Measurements from ENCODE around the gene TSPEAR. TPM values are rescaled to one million over a fixed set of nuclear protein-coding genes. Genes with fewer than 3 reads are reported as not detected.

TSPEAR gene
- total and polyA plus RNA-seq, 9 of the 15 experiments (the other 6 are each of a cell fraction or from before 2014, with no cell fraction given), result not detected

DNA sequence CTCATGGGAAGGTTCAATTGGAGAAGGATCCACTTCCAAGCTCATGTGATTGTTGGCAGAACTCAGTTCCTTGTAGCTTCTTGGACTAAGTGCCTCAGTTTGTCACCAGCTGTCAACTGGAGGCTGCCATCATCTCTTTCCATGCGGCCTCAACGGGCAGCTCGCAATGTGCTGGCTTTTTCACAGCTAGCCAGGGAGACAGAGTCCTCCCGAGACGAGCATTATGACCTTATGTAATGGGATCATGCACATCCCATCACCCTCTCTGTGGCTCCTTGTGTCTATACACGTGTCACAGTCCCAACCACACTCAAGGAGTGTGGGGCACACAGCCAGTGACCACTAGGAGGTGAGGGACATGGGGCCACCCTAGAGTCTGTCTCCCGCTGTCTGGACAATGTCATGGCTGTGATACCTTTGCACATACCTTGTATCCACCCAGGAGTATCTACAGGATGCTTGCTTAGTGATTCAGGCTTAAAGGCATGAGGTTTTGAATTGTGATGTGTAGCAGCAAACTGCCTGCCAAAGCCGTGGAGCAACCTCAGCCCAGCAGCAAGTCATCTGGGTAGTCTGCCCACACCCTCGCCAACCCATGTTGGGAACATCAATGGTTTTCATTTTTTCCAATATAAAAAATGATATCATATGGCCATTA is 115.2 kb downstream of the TSPEAR start (continued):
- TF ChIP-seq, protein P1, sequence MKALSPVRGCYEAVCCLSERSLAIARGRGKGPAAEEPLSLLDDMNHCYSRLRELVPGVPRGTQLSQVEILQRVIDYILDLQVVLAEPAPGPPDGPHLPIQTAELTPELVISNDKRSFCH (CRISPR knock-in tag; IDR thresholded peaks at IDR 0.05), result no peak
- TF ChIP-seq, protein P1 (tag; IDR thresholded peaks at IDR 0.05), result peak; percentile 42; the same call in 1 of the 2 replicates
- TF ChIP-seq MAFK (IDR thresholded peaks at IDR 0.05; ENCODE audit: low read length), result peak; percentile 3; the same call in 1 of the 2 replicates
- 0 out of 2 replicates have a peak, but pooled peaks have one; percentile 11 for TF ChIP-seq CTBP1 (IDR thresholded peaks at IDR 0.05; ENCODE audit: borderline replicate concordance)
- TF ChIP-seq PTRF (tag; IDR thresholded peaks at IDR 0.05), result 0 out of 2 replicates have a peak, but pooled peaks have one; percentile 8
- TF ChIP-seq DDX20 (tag; IDR thresholded peaks at IDR 0.05; ENCODE audit: low read depth), result no peak
- TF ChIP-seq L3MBTL2 (IDR thresholded peaks at IDR 0.05), result peak; percentile 21; the same call in 1 of the 2 replicates
- TF ChIP-seq RBM22 (IDR thresholded peaks at IDR 0.05; ENCODE audit: low read depth, low read length, poor library complexity, severe bottlenecking), result no peak
- TF ChIP-seq, protein P2, sequence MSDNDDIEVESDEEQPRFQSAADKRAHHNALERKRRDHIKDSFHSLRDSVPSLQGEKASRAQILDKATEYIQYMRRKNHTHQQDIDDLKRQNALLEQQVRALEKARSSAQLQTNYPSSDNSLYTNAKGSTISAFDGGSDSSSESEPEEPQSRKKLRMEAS (CRISPR knock-in tag; IDR thresholded peaks at IDR 0.05), result peak; percentile 28; the same call in 1 of the 2 replicates

DNA sequence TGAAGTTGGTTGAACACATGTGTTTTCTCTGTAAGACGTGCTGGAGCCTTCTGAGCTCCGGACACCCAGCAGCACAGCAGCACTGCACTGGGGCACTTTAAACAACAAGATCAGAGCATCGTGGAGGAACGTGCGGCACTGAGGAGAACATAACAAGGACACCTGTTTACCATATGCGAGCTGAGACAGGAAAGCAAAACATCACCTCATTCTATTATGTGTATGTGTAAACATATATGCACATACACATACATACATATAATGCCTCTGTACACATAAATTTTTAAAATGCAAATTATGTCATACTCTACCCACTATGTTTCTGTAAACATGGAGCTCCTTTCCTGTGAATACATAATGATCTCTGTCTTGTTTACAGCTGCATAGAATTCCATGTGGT is 115.8 kb downstream of the TSPEAR start:
- intact Hi-C loops (cut with micrococcal nuclease), result no loop called here
- H4K20me1 ChIP-seq (replicated peaks; ENCODE audit: control insufficient read depth, insufficient read depth, low read length), result no peaks in the 10 kb centered on the region
- DNase-seq (ENCODE audit: extremely low read depth in 1 of 4, low spot score in 3 of 4) (no peak), ATAC-seq (no peak), FAIRE-seq (no peak)
- no peaks in the 10 kb centered on the region for H3K36me3 ChIP-seq (ENCODE audit: control insufficient read depth, insufficient read depth, low read length)
- ChIA-PET CTCF (ENCODE audit: low intra/inter-chr PET ratio) (no interaction called here), POLR2A (interaction anchor here (0.7 kb wide), 1 partner anchor 139 kb away, joined by 3 read pairs; no protein-coding TSS in a partner anchor)
- H3K27me3 ChIP-seq (ENCODE audit: control insufficient read depth in 2 of 2, insufficient read depth in 2 of 2, low read length in 2 of 2), result peaks cover 5 to 23% of the 10 kb centered on the region in 2 experiments; a peak in 4 of 5 replicates
- WGBS (ENCODE audit: insufficient coverage, low coverage, missing lambda C conversion rate), result 12% methylated on average over 6 of the region's 6 CpGs
- peak overlapping the region; percentile 55 for H2AFZ ChIP-seq (ENCODE audit: low read depth, low read length)
- no peak overlapping the region for H3K4me3 ChIP-seq
- no TSS peak for BruUV-seq (replicated peaks)
- no peak overlapping the region for H3K27ac ChIP-seq (ENCODE audit: extremely low read depth, low read depth, low read length)
- H3K9me1 ChIP-seq (ENCODE audit: control insufficient read depth, insufficient read depth, low read length), result no peaks in the 10 kb centered on the region
- no peak overlapping the region for H3K9ac ChIP-seq (ENCODE audit: insufficient read depth in 1 of 2, low read depth in 2 of 2, low read length in 2 of 2)
- peaks cover 24 to 27% of the 10 kb centered on the region in 2 experiments for H3K4me1 ChIP-seq (replicated peaks in 1 of 2; ENCODE audit: control insufficient read depth in 2 of 2, insufficient read depth in 2 of 2, low read length in 2 of 2)
- H3K4me2 ChIP-seq (ENCODE audit: insufficient read depth, low read length), result no peak overlapping the region
- H3K9me3 ChIP-seq (replicated peaks; ENCODE audit: control insufficient read depth, insufficient read depth, low read depth, low read length), result no peaks in the 10 kb centered on the region; the same call in 1 of the 2 replicates
- in situ Hi-C loops (cut with MboI), result no loop called here
- H3K79me2 ChIP-seq (ENCODE audit: control insufficient read depth, insufficient read depth, low read length), result no peaks in the 10 kb centered on the region
- TF ChIP-seq RBFOX2 (IDR thresholded peaks at IDR 0.05; ENCODE audit: low read depth, low read length) (no peak), CREBBP (IDR thresholded peaks at IDR 0.05; ENCODE audit: low read depth, low read length) (no peak), ZNF561 (CRISPR knock-in tag; conservative IDR thresholded peaks at IDR 0.05) (no peak), SNIP1 (IDR thresholded peaks at IDR 0.05; ENCODE audit: low read depth) (no peak)
- TF ChIP-seq, protein P3, sequence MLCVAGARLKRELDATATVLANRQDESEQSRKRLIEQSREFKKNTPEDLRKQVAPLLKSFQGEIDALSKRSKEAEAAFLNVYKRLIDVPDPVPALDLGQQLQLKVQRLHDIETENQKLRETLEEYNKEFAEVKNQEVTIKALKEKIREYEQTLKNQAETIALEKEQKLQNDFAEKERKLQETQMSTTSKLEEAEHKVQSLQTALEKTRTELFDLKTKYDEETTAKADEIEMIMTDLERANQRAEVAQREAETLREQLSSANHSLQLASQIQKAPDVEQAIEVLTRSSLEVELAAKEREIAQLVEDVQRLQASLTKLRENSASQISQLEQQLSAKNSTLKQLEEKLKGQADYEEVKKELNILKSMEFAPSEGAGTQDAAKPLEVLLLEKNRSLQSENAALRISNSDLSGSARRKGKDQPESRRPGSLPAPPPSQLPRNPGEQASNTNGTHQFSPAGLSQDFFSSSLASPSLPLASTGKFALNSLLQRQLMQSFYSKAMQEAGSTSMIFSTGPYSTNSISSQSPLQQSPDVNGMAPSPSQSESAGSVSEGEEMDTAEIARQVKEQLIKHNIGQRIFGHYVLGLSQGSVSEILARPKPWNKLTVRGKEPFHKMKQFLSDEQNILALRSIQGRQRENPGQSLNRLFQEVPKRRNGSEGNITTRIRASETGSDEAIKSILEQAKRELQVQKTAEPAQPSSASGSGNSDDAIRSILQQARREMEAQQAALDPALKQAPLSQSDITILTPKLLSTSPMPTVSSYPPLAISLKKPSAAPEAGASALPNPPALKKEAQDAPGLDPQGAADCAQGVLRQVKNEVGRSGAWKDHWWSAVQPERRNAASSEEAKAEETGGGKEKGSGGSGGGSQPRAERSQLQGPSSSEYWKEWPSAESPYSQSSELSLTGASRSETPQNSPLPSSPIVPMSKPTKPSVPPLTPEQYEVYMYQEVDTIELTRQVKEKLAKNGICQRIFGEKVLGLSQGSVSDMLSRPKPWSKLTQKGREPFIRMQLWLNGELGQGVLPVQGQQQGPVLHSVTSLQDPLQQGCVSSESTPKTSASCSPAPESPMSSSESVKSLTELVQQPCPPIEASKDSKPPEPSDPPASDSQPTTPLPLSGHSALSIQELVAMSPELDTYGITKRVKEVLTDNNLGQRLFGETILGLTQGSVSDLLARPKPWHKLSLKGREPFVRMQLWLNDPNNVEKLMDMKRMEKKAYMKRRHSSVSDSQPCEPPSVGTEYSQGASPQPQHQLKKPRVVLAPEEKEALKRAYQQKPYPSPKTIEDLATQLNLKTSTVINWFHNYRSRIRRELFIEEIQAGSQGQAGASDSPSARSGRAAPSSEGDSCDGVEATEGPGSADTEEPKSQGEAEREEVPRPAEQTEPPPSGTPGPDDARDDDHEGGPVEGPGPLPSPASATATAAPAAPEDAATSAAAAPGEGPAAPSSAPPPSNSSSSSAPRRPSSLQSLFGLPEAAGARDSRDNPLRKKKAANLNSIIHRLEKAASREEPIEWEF (CRISPR knock-in tag; IDR thresholded peaks at IDR 0.05), result 0 out of 2 replicates have a peak, but pooled peaks have one; percentile 45
